HG02938 (cell line): ENCODE results near the gene C22orf31.
"Not testable (repeated sequence)": the region's sequence is repeated elsewhere in the genome, so short reads cannot be mapped to it uniquely, and the experiment has no call there.

Experiments
- ATAC-seq: cut with Tn5 transposase; IDR thresholded peaks from one replicate; pipeline ENCODE4 v1.9.1; 2021; ENCODE audit warnings: mild to moderate bottlenecking, moderate library complexity; ENCODE audit not compliant: unreplicated experiment

Gene C22orf31

GRCh38 chr22:29061773-29062172, at the start of gene C22orf31:
Gene C22orf31 (minus strand): TSS chr22:29061831. CDS start chr22:29061792, 39 bp downstream.
- ATAC-seq, result no peak

- no peak for ATAC-seq
These were observed 49.3 kb upstream of the C22orf31 start for GRCh38 chr22:29110946-29111345.

- no peak for ATAC-seq
These were observed 48.2 kb upstream of the C22orf31 start for GRCh38 chr22:29109822-29110221.

- ATAC-seq, result no peak
These were observed 46.5 kb upstream of the C22orf31 start for GRCh38 chr22:29108137-29108536.

GRCh38 chr22:29106839-29107238, 45.2 kb upstream of the C22orf31 start:
- ATAC-seq, result no peak

GRCh38 chr22:29105468-29105867, 43.8 kb upstream of the C22orf31 start:
- ATAC-seq, result no peak

GRCh38 chr22:29103121-29103520, 41.5 kb upstream of the C22orf31 start:
- ATAC-seq, result no peak

- ATAC-seq, result no peak
These were observed 40.7 kb upstream of the C22orf31 start for GRCh38 chr22:29102300-29102699.

GRCh38 chr22:29098296-29098695, 36.7 kb upstream of the C22orf31 start:
- ATAC-seq, result no peak

- ATAC-seq, result no peak
These were observed 35.4 kb upstream of the C22orf31 start for GRCh38 chr22:29096736-29097669.

GRCh38 chr22:29095459-29095858, 33.8 kb upstream of the C22orf31 start:
- no peak for ATAC-seq

GRCh38 chr22:29093501-29094300, 32.1 kb upstream of the C22orf31 start:
- no peak for ATAC-seq

GRCh38 chr22:29093030-29093429, 31.4 kb upstream of the C22orf31 start:
- ATAC-seq, result no peak

- ATAC-seq, result no peak
These were observed 30.6 kb upstream of the C22orf31 start for GRCh38 chr22:29092243-29092642.

GRCh38 chr22:29090039-29090438, 28.4 kb upstream of the C22orf31 start:
- no peak for ATAC-seq

GRCh38 chr22:29089507-29089906, 27.9 kb upstream of the C22orf31 start:
- no peak for ATAC-seq

- ATAC-seq, result no peak
These were observed 27.2 kb upstream of the C22orf31 start for GRCh38 chr22:29088809-29089208.

- ATAC-seq, result no peak
These were observed 25.4 kb upstream of the C22orf31 start for GRCh38 chr22:29087012-29087411.

GRCh38 chr22:29083933-29084591, 22.4 kb upstream of the C22orf31 start:
- no peak for ATAC-seq

GRCh38 chr22:29083576-29083932, 21.9 kb upstream of the C22orf31 start:
- not testable (repeated sequence) for ATAC-seq

- ATAC-seq, result no peak
These were observed 21.4 kb upstream of the C22orf31 start for GRCh38 chr22:29082826-29083545.
